ENCODE results near the gene KLK7. TPM values are rescaled to one million over a fixed set of nuclear protein-coding genes. Genes with fewer than 3 reads are reported as not detected.

The KLK7 gene
- total RNA-seq, 1 donor: not detected

GRCh38 chr19:50932018-50932689 lies 51.6 kb downstream of the KLK7 start:
- no peak for DNase-seq (ENCODE audit: low read depth)
- no peak overlapping the region for H3K4me3 ChIP-seq (ENCODE audit: low read depth, low read length)
- no peak for TF ChIP-seq CTCF (IDR thresholded peaks at IDR 0.05; ENCODE audit: insufficient read depth, low read depth, low read length)

- no peak for DNase-seq (ENCODE audit: low read depth)
- TF ChIP-seq CTCF (IDR thresholded peaks at IDR 0.05; ENCODE audit: insufficient read depth, low read depth, low read length): no peak
- no peak overlapping the region for H3K4me3 ChIP-seq (ENCODE audit: low read depth, low read length)
Observed at GRCh38 chr19:50931023-50931422, 52.7 kb downstream of the KLK7 start.

GRCh38 chr19:50928831-50929230 lies 54.9 kb downstream of the KLK7 start:
- no peak overlapping the region for H3K4me3 ChIP-seq (ENCODE audit: low read depth, low read length)
- no peak for TF ChIP-seq CTCF (IDR thresholded peaks at IDR 0.05; ENCODE audit: insufficient read depth, low read depth, low read length)

More at GRCh38 chr19:50928831-50929230, 54.9 kb downstream of the KLK7 start:
- no peak for DNase-seq (ENCODE audit: low read depth)

Other genes starting within 250 kb of the KLK7 start
- not detected in 2 replicates for gene GPR32, start 213.5 kb downstream of the KLK7 start, total RNA-seq
- not detected in 2 replicates for gene ACP4, start 193.5 kb downstream of the KLK7 start, total RNA-seq
- gene KLK1, start 160.1 kb downstream of the KLK7 start, total RNA-seq: not detected in 2 replicates
- not detected in 2 replicates for gene KLK15, start 150.3 kb downstream of the KLK7 start, total RNA-seq
- gene KLK3, start 129.0 kb downstream of the KLK7 start, total RNA-seq: not detected in 2 replicates
- gene KLK2, start 110.5 kb downstream of the KLK7 start, total RNA-seq: not detected in 2 replicates
- gene KLK4, start 72.5 kb downstream of the KLK7 start, total RNA-seq: not detected in 2 replicates
- not detected in 2 replicates for gene KLK5, start 30.9 kb downstream of the KLK7 start, total RNA-seq
- gene KLK6, start 14.3 kb downstream of the KLK7 start, total RNA-seq: not detected in 2 replicates
- gene KLK8, start 17.7 kb upstream of the KLK7 start, total RNA-seq: not detected in 2 replicates
- not detected in 2 replicates for gene KLK10, start 35.8 kb upstream of the KLK7 start, total RNA-seq
- gene KLK11, start 42.7 kb upstream of the KLK7 start, total RNA-seq: not detected in 2 replicates
- gene KLK12, start 51.1 kb upstream of the KLK7 start, total RNA-seq: not detected in 2 replicates
- gene KLK13, start 81.2 kb upstream of the KLK7 start, total RNA-seq: not detected in 2 replicates
- gene KLK14, start 99.0 kb upstream of the KLK7 start, total RNA-seq: not detected in 2 replicates
- 4.8 and 5.2 TPM in 2 replicates for gene CTU1, start 124.5 kb upstream of the KLK7 start, total RNA-seq
- under 0.01 TPM in 1 of 2 replicates, not detected in the other for gene SIGLEC9, start 141.0 kb upstream of the KLK7 start, total RNA-seq
- gene SIGLEC7, start 158.4 kb upstream of the KLK7 start, total RNA-seq: not detected in 2 replicates
- not detected in 2 replicates for gene CD33, start 241.2 kb upstream of the KLK7 start, total RNA-seq